GM21723 (cell line): ENCODE results near the gene HBA1.
"Not testable (repeated sequence)": the region's sequence is repeated elsewhere in the genome, so short reads cannot be mapped to it uniquely, and the experiment has no call there.

Experiments used
- ATAC-seq: cut with Tn5 transposase; IDR thresholded peaks from one replicate; pipeline ENCODE4 v1.9.1; 2021; ENCODE audit warnings: mild to moderate bottlenecking, moderate library complexity; ENCODE audit not compliant: unreplicated experiment

HBA1 gene

GRCh38 chr16:173928-174769 lies 2.3 kb upstream of the HBA1 start:
- ATAC-seq = not testable (repeated sequence)

DNA sequence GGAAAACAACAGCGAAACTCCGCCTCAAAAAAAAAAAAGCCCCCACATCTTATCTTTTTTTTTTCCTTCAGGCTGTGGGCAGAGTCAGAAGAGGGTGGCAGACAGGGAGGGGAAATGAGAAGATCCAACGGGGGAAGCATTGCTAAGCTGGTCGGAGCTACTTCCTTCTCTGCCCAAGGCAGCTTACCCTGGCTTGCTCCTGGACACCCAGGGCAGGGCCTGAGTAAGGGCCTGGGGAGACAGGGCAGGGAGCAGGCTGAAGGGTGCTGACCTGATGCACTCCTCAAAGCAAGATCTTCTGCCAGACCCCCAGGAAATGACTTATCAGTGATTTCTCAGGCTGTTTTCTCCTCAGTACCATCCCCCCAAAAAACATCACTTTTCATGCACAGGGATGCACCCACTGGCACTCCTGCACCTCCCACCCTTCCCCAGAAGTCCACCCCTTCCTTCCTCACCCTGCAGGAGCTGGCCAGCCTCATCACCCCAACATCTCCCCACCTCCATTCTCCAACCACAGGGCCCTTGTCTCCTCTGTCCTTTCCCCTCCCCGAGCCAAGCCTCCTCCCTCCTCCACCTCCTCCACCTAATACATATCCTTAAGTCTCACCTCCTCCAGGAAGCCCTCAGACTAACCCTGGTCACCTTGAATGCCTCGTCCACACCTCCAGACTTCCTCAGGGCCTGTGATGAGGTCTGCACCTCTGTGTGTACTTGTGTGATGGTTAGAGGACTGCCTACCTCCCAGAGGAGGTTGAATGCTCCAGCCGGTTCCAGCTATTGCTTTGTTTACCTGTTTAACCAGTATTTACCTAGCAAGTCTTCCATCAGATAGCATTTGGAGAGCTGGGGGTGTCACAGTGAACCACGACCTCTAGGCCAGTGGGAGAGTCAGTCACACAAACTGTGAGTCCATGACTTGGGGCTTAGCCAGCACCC lies 1.2 kb upstream of the HBA1 start:
- ATAC-seq = no peak

GRCh38 chr16:176006-176405 lies 474 bp upstream of the HBA1 start:
- ATAC-seq = not testable (repeated sequence)

DNA sequence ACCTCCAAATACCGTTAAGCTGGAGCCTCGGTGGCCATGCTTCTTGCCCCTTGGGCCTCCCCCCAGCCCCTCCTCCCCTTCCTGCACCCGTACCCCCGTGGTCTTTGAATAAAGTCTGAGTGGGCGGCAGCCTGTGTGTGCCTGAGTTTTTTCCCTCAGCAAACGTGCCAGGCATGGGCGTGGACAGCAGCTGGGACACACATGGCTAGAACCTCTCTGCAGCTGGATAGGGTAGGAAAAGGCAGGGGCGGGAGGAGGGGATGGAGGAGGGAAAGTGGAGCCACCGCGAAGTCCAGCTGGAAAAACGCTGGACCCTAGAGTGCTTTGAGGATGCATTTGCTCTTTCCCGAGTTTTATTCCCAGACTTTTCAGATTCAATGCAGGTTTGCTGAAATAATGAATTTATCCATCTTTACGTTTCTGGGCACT lies 928 bp downstream of the HBA1 start:
- ATAC-seq = no peak

DNA sequence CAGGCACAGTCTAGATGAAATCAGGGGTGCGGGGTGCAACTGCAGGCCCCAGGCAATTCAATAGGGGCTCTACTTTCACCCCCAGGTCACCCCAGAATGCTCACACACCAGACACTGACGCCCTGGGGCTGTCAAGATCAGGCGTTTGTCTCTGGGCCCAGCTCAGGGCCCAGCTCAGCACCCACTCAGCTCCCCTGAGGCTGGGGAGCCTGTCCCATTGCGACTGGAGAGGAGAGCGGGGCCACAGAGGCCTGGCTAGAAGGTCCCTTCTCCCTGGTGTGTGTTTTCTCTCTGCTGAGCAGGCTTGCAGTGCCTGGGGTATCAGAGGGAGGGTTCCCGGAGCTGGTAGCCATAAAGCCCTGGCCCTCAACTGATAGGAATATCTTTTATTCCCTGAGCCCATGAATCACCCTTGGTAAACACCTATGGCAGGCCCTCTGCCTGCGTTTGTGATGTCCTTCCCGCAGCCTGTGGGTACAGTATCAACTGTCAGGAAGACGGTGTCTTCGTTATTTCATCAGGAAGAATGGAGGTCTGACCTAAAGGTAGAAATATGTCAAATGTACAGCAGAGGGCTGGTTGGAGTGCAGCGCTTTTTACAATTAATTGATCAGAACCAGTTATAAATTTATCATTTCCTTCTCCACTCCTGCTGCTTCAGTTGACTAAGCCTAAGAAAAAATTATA lies 1.6 kb downstream of the HBA1 start:
- ATAC-seq = no peak

DNA sequence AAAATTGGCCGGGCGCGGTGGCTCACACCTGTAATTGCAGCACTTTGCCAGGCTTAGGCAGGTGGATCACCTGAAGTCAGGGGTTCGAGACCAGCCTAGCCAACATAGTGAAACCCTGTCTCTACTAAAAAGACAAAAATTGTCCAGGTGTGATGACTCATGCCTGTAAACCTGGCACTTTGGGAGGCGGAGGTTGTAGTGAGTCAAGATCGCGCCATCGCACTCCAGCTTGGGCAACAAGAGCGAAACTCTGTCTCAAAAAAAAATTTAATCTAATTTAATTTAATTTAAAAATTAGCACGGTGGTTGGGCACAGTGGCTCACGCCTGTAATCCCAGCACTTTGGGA lies 2.2 kb downstream of the HBA1 start:
- no peak for ATAC-seq

GRCh38 chr16:179211-180092 lies 3.0 kb downstream of the HBA1 start:
- no peak for ATAC-seq

GRCh38 chr16:180101-180675 lies 3.7 kb downstream of the HBA1 start, which contains the start of gene HBQ1:
Gene HBQ1, plus strand, starts transcription at chr16:180459. Its CDS starts 28 bp downstream, at chr16:180487.
- ATAC-seq = no peak

DNA sequence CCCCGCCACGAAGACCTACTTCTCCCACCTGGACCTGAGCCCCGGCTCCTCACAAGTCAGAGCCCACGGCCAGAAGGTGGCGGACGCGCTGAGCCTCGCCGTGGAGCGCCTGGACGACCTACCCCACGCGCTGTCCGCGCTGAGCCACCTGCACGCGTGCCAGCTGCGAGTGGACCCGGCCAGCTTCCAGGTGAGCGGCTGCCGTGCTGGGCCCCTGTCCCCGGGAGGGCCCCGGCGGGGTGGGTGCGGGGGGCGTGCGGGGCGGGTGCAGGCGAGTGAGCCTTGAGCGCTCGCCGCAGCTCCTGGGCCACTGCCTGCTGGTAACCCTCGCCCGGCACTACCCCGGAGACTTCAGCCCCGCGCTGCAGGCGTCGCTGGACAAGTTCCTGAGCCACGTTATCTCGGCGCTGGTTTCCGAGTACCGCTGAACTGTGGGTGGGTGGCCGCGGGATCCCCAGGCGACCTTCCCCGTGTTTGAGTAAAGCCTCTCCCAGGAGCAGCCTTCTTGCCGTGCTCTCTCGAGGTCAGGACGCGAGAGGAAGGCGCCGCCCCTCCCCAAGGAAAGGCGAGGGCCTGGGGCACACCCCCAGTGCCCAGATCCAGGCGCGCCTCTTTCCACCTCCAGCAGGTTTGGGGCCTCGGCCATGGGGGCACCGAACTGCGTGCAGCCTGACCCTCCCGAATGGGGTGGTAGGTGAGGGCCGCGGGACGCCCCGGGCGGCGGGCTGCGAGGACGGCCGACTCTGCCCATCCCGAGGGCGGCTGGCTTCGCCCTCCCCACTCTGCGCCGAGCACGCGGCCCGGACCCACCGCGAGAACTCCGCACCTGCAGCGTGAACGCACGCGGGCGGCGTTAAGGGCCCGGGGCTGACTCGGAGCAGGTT lies 4.4 kb downstream of the HBA1 start:
- no peak for ATAC-seq

DNA sequence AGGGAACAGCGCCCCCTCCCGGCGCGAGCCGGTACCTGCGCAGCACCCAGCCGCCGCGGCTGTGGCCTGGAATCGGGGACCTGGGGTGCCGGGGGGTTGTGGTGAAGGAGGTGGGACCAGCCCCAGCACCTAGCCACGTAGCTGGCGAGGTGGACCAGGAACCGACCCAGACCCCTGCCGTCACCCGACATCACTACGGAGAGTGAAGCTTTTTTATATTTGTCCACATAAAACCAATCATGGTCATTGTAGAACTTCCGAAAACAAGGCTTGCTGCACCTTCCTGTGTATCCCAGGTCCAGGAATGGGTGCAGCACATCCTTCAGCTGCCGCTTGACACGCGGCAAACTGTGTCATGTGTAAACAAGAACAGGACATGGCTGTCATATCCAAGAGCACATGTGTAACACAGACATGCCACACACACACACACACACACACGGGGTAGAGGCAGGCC lies 5.1 kb downstream of the HBA1 start:
- no peak for ATAC-seq

DNA sequence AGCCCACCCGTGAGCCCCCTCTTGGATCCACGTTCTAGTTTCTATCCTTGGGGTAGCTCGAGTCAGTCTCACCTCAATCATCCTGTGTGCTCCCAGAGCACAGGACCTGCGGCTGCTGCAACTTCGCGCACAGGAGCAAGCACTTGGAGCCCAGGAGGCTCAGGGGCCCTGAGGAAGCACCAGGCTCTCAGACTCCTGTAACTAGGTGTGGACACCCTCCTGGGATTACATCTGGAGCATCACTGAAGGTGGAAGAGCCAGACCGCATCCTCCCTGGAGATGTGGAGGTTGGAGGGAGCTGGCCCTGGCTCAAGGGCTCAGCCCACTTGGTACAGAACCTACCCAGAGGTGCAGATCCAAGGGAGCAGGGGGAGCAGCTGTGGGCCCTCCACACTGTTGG lies 6.5 kb downstream of the HBA1 start:
- ATAC-seq = no peak

DNA sequence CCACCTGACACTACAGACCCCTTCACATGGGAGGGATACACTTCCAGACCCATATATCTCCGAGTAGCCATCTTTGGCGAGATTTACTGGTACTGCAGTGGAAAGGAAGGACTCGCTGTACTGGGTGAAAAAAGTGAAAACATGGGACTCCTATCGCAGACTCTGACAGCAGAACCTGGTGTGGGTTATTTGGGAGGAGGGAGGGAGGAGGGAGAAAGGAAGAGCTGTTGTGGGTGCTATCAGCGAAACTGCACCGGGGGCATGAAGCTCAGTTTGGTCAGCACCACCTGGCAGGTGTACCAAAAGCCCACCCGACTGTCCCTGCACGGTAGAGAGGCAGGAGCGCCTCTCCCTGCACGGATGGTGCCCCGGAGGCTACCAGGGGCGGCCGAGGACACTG lies 8.7 kb downstream of the HBA1 start:
- ATAC-seq = no peak

GRCh38 chr16:185691-186090 lies 9.2 kb downstream of the HBA1 start:
- no peak for ATAC-seq

DNA sequence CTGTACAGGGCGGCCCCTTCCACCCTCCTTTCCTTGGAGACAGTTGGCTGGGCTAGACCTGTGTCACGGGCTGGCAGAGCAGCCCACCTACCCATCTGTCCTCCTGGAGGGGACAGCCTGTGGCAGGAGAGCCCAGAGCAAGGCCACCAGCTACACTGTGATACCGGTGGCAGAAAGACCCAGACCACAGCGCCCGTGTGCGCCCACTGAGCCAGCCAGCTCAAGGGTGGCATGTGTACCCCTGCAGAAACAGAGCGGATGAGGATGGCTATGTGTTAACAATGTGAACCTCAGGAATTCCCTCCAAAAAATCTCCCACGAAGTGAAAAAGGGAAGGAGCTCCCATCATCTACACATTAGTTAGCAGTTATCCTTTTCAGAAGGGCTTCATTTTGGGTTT lies 10.8 kb downstream of the HBA1 start:
- no peak for ATAC-seq

- no peak for ATAC-seq
These were observed 12.2 kb downstream of the HBA1 start for GRCh38 chr16:188674-189073.

GRCh38 chr16:189604-190186 lies 13.2 kb downstream of the HBA1 start:
- ATAC-seq = no peak

DNA sequence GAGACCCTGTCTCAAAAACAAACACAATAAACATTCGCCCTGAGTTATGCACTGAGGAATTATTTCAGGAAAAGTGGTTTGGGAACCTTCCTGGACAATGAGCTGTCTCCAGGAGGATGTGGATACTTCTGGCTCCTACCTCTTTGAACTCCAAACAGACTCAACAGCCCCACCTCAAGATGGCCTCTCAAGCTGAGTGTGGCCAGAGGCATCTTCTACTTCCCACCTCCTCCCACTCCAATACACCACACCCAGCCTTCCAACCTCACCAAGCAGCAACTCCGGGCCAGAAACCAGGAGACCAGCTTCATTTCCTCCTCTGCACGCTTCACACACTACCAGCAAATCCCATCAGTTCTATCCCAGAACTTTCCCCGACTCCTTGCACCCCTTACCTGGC lies 15.4 kb downstream of the HBA1 start:
- no peak for ATAC-seq

DNA sequence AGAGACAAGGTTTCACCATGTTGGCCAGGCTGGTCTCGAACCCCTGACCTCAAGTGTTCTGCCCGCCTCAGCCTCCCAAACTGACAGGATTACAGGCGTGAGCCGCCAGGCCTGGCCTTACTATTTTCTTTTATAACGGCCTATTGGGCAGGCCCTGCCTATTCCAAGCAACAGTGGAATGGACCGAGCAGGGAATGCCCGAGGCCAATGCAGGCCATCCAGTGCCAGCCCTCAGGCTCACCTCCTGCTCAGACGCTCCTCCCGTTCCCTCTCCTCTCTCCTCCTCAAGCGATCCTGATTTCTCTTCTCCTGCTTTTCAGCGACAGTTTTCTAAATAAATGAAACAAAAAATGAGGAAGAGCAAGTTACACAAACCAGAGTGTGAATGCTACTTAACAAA lies 16.2 kb downstream of the HBA1 start:
- no peak for ATAC-seq

GRCh38 chr16:193441-193840 lies 17.0 kb downstream of the HBA1 start:
- no peak for ATAC-seq
